ENCODE data around the gene NCKAP5L.

NCKAP5L gene

GRCh38 chr12:49825360-49825970, 2.7 kb downstream of the NCKAP5L start (continued):
- TF ChIP-seq TSHZ2 (CRISPR knock-in tag; IDR thresholded peaks at IDR 0.05) (no peak), ZC3H10 (CRISPR knock-in tag; IDR thresholded peaks at IDR 0.05) (no peak), ESRRG (CRISPR knock-in tag; IDR thresholded peaks at IDR 0.05) (no peak), TCF4 (CRISPR knock-in tag; IDR thresholded peaks at IDR 0.05; ENCODE audit: borderline replicate concordance) (no peak), PPARA (CRISPR knock-in tag; IDR thresholded peaks at IDR 0.05; ENCODE audit: borderline replicate concordance) (no peak)
- TF ChIP-seq, protein P1, sequence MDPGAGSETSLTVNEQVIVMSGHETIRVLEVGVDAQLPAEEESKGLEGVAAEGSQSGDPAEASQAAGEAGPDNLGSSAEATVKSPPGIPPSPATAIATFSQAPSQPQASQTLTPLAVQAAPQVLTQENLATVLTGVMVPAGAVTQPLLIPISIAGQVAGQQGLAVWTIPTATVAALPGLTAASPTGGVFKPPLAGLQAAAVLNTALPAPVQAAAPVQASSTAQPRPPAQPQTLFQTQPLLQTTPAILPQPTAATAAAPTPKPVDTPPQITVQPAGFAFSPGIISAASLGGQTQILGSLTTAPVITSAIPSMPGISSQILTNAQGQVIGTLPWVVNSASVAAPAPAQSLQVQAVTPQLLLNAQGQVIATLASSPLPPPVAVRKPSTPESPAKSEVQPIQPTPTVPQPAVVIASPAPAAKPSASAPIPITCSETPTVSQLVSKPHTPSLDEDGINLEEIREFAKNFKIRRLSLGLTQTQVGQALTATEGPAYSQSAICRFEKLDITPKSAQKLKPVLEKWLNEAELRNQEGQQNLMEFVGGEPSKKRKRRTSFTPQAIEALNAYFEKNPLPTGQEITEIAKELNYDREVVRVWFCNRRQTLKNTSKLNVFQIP (CRISPR knock-in tag; IDR thresholded peaks at IDR 0.05; ENCODE audit: borderline replicate concordance, low read depth): no peak

GRCh38 chr12:49824895-49825294, 3.3 kb downstream of the NCKAP5L start:
- ATAC-seq: no peak
- TF ChIP-seq GLIS3 (CRISPR knock-in tag; IDR thresholded peaks at IDR 0.05) (no peak), CSDC2 (CRISPR knock-in tag; IDR thresholded peaks at IDR 0.05) (no peak), SNAI2 (CRISPR knock-in tag; IDR thresholded peaks at IDR 0.05) (no peak)
- TF ChIP-seq, protein P1 (CRISPR knock-in tag; IDR thresholded peaks at IDR 0.05; ENCODE audit: borderline replicate concordance, low read depth): no peak

- TF ChIP-seq TSHZ2 (CRISPR knock-in tag; IDR thresholded peaks at IDR 0.05) (no peak), ZFP30 (CRISPR knock-in tag; IDR thresholded peaks at IDR 0.05) (no peak), ZFP3 (CRISPR knock-in tag; IDR thresholded peaks at IDR 0.05) (no peak), OSR1 (CRISPR knock-in tag; IDR thresholded peaks at IDR 0.05) (no peak)
- no peak for ATAC-seq
Measured at GRCh38 chr12:49824416-49824815, 3.8 kb downstream of the NCKAP5L start.

GRCh38 chr12:49823951-49824350, 4.3 kb downstream of the NCKAP5L start:
- ATAC-seq: no peak
- no peak for TF ChIP-seq ARNTL (CRISPR knock-in tag; IDR thresholded peaks at IDR 0.05; ENCODE audit: borderline replicate concordance, low read depth)

- TF ChIP-seq PATZ1 (CRISPR knock-in tag; IDR thresholded peaks at IDR 0.05; ENCODE audit: borderline replicate concordance) (no peak), ZFP30 (CRISPR knock-in tag; IDR thresholded peaks at IDR 0.05) (no peak), GLIS3 (CRISPR knock-in tag; IDR thresholded peaks at IDR 0.05) (no peak), RARB (CRISPR knock-in tag; IDR thresholded peaks at IDR 0.05) (no peak), ESRRG (CRISPR knock-in tag; IDR thresholded peaks at IDR 0.05) (no peak), BACH2 (CRISPR knock-in tag; IDR thresholded peaks at IDR 0.05; ENCODE audit: borderline replicate concordance) (no peak), TOX (CRISPR knock-in tag; IDR thresholded peaks at IDR 0.05; ENCODE audit: borderline replicate concordance) (no peak), CSRNP3 (CRISPR knock-in tag; IDR thresholded peaks at IDR 0.05) (no peak), ZFP3 (CRISPR knock-in tag; IDR thresholded peaks at IDR 0.05) (no peak), CREB5 (CRISPR knock-in tag; IDR thresholded peaks at IDR 0.05; ENCODE audit: low read depth) (no peak), ZC3H10 (CRISPR knock-in tag; IDR thresholded peaks at IDR 0.05) (no peak), TCF4 (CRISPR knock-in tag; IDR thresholded peaks at IDR 0.05; ENCODE audit: borderline replicate concordance) (no peak), OSR1 (CRISPR knock-in tag; IDR thresholded peaks at IDR 0.05) (no peak), ISL1 (CRISPR knock-in tag; IDR thresholded peaks at IDR 0.05) (no peak)
- no peak for ATAC-seq
Measured at GRCh38 chr12:49823350-49823749, 4.9 kb downstream of the NCKAP5L start.
